HepG2 (cell line): ENCODE measurements around the gene AMDHD1. TPM values are rescaled to one million over a fixed set of nuclear protein-coding genes. Genes with fewer than 3 reads are reported as not detected.

Experiments used
- ARNT ChIP-seq: fragments of 450-650 bp; IDR thresholded peaks from 2 replicates; pipeline ENCODE4 v1.6.1; 2017
- ATRX ChIP-seq: sonication (generic); formaldehyde crosslinking; IDR thresholded peaks from 2 replicates; pipeline ENCODE4 v1.4.0; 2020; ENCODE audit warnings: missing genetic modification reagents, borderline replicate concordance
- DPF2 ChIP-seq: sonication (generic); formaldehyde crosslinking; IDR thresholded peaks from 2 replicates; pipeline ENCODE4 v1.4.0; 2020; ENCODE audit warnings: mild to moderate bottlenecking, low read depth, missing genetic modification reagents, borderline replicate concordance
- ETV6 ChIP-seq: sonication (generic); formaldehyde crosslinking; conservative IDR thresholded peaks from 2 replicates; pipeline ENCODE4 v1.4.0; 2020; ENCODE audit warnings: missing genetic modification reagents
- IKZF5 ChIP-seq: IDR thresholded peaks from 2 replicates; pipeline ENCODE4 v1.6.1; 2018; ENCODE audit warnings: missing genetic modification reagents, mild to moderate bottlenecking, missing compliant biosample characterization
- KAT2B ChIP-seq: fragments of 150-350 bp; IDR thresholded peaks from 2 replicates; pipeline ENCODE4 v1.6.1; 2014; ENCODE audit warnings: low read depth, low read length, borderline replicate concordance
- KDM6A ChIP-seq: IDR thresholded peaks from 2 replicates; pipeline ENCODE4 v1.6.1; 2016; ENCODE audit warnings: low read depth
- PHF8 ChIP-seq: sonication (generic); formaldehyde crosslinking; IDR thresholded peaks from 2 replicates; pipeline ENCODE4 v1.5.0; 2020; ENCODE audit warnings: missing genetic modification reagents
- RBAK ChIP-seq: sonication (generic); formaldehyde crosslinking; IDR thresholded peaks from 2 replicates; pipeline ENCODE4 v1.5.1; 2020; ENCODE audit warnings: mild to moderate bottlenecking, missing genetic modification reagents
- RORA ChIP-seq: sonication (generic); formaldehyde crosslinking; IDR thresholded peaks from 2 replicates; pipeline ENCODE4 v1.5.0; 2020; ENCODE audit warnings: mild to moderate bottlenecking, missing genetic modification reagents, moderate library complexity
- TAF1 ChIP-seq: sonication (generic); formaldehyde crosslinking; IDR thresholded peaks from 2 replicates; pipeline ENCODE4 v1.4.0; 2020; ENCODE audit warnings: missing genetic modification reagents
- TARDBP ChIP-seq: sonication (generic); formaldehyde crosslinking; IDR thresholded peaks from 2 replicates; pipeline ENCODE4 v1.8.0; 2022; ENCODE audit warnings: mild to moderate bottlenecking, missing genetic modification reagents
- TCF7 ChIP-seq: sonication (generic); IDR thresholded peaks from 2 replicates; pipeline ENCODE4 v1.6.1; 2016; ENCODE audit warnings: antibody characterized with exemption, low read depth
- ZBTB38 ChIP-seq: sonication (generic); formaldehyde crosslinking; IDR thresholded peaks from 2 replicates; pipeline ENCODE4 v1.5.1; 2020; ENCODE audit warnings: mild to moderate bottlenecking, missing genetic modification reagents
- ZBTB44 ChIP-seq: sonication (generic); formaldehyde crosslinking; IDR thresholded peaks from 2 replicates; pipeline ENCODE4 v1.4.0; 2020; ENCODE audit warnings: missing genetic modification reagents
- ZNF3 ChIP-seq: IDR thresholded peaks from 2 replicates; pipeline ENCODE4 v1.7.0; 2017; ENCODE audit warnings: inconsistent platforms
- ZNF598 ChIP-seq: sonication (generic); formaldehyde crosslinking; IDR thresholded peaks from 2 replicates; pipeline ENCODE4 v1.5.1; 2020; ENCODE audit warnings: mild to moderate bottlenecking, missing genetic modification reagents, borderline replicate concordance
- ZNF660 ChIP-seq: sonication (generic); formaldehyde crosslinking; IDR thresholded peaks from 2 replicates; pipeline ENCODE4 v1.5.1; 2020; ENCODE audit warnings: mild to moderate bottlenecking, low read depth, missing genetic modification reagents, borderline replicate concordance
- ZNF761 ChIP-seq: sonication (generic); formaldehyde crosslinking; conservative IDR thresholded peaks from 2 replicates; pipeline ENCODE4 v1.4.0; 2020; ENCODE audit warnings: mild to moderate bottlenecking, missing genetic modification reagents
- ZXDC ChIP-seq: sonication (generic); formaldehyde crosslinking; IDR thresholded peaks from 2 replicates; pipeline ENCODE4 v1.5.0; 2020; ENCODE audit warnings: mild to moderate bottlenecking, missing genetic modification reagents
- polyA plus RNA-seq, 8 experiments: library from polyadenylated mRNA; depleted of rRNA in 3 of 8; stranded (reverse) in 7 of 8; unstranded in 1 of 8; fragments of >200 nt; fragmentation: Illumina TruSeq in 4 of 8; extraction: Trizol in 4 of 8; gene quantifications; 2 replicates each; pipeline versions ENCODE4 v1.2.1 to v1.2.3, GENCODE V29; 2011 to 2016; ENCODE audit warnings: low read depth in 4 of 8, missing spikeins in 1 of 8, mixed read lengths in 1 of 8; ENCODE audit not compliant: insufficient read depth in 1 of 8
- total RNA-seq, 5 experiments: library from RNA; depleted of rRNA; stranded (reverse); fragments of >200 nt; fragmentation: Illumina TruSeq; extraction: Trizol; gene quantifications; 2 replicates each; pipeline ENCODE4 v1.2.3, GENCODE V29; 2016; ENCODE audit warnings: low read depth in 1 of 5
- TF ChIP-seq, protein P1 (sequence below): sonication (generic); formaldehyde crosslinking; IDR thresholded peaks from 2 replicates; pipeline ENCODE4 v1.8.1; 2022; ENCODE audit warnings: low read depth, mild to moderate bottlenecking, missing genetic modification reagents
- TF ChIP-seq, protein P2 (sequence below), 2 experiments: fragments of 450-650 bp in 1 of 2; sonication (generic) in 1 of 2; formaldehyde crosslinking; IDR thresholded peaks; 2 replicates each; pipeline versions ENCODE4 v1.5.0 to v1.8.0; 2020 to 2022; ENCODE audit warnings: mild to moderate bottlenecking in 1 of 2, missing genetic modification reagents in 1 of 2

The AMDHD1 gene
- total and polyA plus RNA-seq, 2 of the 13 experiments (the other 11 are each of a cell fraction or from before 2014, with no cell fraction given) = 6.5 to 29.6 TPM

- TF ChIP-seq PHF8 (CRISPR knock-in tag) (no peak), KAT2B (no peak), ZNF761 (CRISPR knock-in tag) (no peak), DPF2 (peak; percentile 77), ATRX (CRISPR knock-in tag) (no peak), ZNF598 (no peak), ZXDC (CRISPR knock-in tag) (no peak), TCF7 (peak; percentile 97), ZBTB44 (CRISPR knock-in tag) (no peak), KDM6A (CRISPR knock-in tag) (peak; percentile 65), TARDBP (CRISPR knock-in tag) (peak; percentile 89), ZBTB38 (CRISPR knock-in tag) (no peak), IKZF5 (CRISPR knock-in tag) (peak; percentile 63), TAF1 (no peak), ZNF660 (no peak), ZNF3 (CRISPR knock-in tag) (no peak; the same call in 1 of the 2 replicates), RORA (CRISPR knock-in tag) (no peak), ARNT (no peak), RBAK (CRISPR knock-in tag) (no peak), ETV6 (no peak)
- TF ChIP-seq, protein P1, sequence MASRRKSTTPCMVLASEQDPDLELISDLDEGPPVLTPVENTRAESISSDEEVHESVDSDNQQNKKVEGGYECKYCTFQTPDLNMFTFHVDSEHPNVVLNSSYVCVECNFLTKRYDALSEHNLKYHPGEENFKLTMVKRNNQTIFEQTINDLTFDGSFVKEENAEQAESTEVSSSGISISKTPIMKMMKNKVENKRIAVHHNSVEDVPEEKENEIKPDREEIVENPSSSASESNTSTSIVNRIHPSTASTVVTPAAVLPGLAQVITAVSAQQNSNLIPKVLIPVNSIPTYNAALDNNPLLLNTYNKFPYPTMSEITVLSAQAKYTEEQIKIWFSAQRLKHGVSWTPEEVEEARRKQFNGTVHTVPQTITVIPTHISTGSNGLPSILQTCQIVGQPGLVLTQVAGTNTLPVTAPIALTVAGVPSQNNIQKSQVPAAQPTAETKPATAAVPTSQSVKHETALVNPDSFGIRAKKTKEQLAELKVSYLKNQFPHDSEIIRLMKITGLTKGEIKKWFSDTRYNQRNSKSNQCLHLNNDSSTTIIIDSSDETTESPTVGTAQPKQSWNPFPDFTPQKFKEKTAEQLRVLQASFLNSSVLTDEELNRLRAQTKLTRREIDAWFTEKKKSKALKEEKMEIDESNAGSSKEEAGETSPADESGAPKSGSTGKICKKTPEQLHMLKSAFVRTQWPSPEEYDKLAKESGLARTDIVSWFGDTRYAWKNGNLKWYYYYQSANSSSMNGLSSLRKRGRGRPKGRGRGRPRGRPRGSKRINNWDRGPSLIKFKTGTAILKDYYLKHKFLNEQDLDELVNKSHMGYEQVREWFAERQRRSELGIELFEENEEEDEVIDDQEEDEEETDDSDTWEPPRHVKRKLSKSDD (CRISPR knock-in tag) = no peak
- TF ChIP-seq, protein P2, sequence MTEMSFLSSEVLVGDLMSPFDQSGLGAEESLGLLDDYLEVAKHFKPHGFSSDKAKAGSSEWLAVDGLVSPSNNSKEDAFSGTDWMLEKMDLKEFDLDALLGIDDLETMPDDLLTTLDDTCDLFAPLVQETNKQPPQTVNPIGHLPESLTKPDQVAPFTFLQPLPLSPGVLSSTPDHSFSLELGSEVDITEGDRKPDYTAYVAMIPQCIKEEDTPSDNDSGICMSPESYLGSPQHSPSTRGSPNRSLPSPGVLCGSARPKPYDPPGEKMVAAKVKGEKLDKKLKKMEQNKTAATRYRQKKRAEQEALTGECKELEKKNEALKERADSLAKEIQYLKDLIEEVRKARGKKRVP (CRISPR knock-in tag; IDR thresholded peaks at IDR 0.05) = peak in 1 of 2 experiments; percentile 39; a peak in 1 of 4 replicates
Observed at GRCh38 chr12:95949477-95950206, 6.5 kb downstream of the AMDHD1 start (continued).
